ENCODE data around the gene TMEM202. TPM values are rescaled to one million over a fixed set of nuclear protein-coding genes. Genes with fewer than 3 reads are reported as not detected.
"Not testable (repeated sequence)": the region's sequence is repeated elsewhere in the genome, so short reads cannot be mapped to it uniquely, and the experiment has no call there.

TMEM202 gene
- total RNA-seq, 6 experiments from 2014 or later = not detected

DNA sequence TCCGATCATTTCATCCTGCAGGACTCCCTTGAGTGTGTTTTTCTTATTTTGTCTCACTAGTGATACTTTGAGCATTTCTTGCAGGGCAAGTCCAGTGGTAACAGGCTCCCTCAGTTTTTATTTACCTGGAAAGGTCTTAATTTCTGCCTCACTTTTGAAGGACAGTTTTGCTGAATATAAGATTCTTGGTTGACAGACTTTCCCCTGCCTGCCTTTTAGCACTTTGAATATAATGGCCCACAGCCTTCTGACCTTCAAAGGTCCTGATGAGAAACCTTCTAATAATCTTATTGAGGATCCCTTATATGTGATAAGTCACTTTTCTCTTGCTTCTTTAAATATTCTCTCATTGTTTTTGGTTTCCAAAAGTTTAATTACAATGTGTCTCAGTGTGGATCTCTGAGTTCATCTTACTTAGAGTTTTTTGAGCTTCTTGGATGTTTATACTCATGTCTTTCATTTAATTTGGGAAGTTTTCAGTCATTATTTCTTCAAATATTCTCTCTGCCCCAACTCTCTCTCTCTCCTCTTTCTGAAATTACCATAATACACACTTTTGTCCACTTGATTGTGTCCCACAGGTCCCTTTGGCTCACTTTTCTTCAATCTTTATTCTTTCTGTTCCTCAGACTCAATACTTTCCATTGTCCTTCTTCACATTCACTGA is 39.7 kb downstream of the TMEM202 start:
- no peak for DNase-seq
- H3K4me3 Mint-ChIP-seq = no peak overlapping the region
- peaks cover 8% of the 10 kb centered on the region for H3K27me3 Mint-ChIP-seq (ENCODE audit: insufficient read depth)
- H3K27ac Mint-ChIP-seq = no peak overlapping the region
- H3K36me3 Mint-ChIP-seq (ENCODE audit: low read depth) = peaks cover 14% of the 10 kb centered on the region
- H3K4me1 Mint-ChIP-seq (ENCODE audit: low read depth) = no peaks in the 10 kb centered on the region
- TF ChIP-seq, protein P1, sequence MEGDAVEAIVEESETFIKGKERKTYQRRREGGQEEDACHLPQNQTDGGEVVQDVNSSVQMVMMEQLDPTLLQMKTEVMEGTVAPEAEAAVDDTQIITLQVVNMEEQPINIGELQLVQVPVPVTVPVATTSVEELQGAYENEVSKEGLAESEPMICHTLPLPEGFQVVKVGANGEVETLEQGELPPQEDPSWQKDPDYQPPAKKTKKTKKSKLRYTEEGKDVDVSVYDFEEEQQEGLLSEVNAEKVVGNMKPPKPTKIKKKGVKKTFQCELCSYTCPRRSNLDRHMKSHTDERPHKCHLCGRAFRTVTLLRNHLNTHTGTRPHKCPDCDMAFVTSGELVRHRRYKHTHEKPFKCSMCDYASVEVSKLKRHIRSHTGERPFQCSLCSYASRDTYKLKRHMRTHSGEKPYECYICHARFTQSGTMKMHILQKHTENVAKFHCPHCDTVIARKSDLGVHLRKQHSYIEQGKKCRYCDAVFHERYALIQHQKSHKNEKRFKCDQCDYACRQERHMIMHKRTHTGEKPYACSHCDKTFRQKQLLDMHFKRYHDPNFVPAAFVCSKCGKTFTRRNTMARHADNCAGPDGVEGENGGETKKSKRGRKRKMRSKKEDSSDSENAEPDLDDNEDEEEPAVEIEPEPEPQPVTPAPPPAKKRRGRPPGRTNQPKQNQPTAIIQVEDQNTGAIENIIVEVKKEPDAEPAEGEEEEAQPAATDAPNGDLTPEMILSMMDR (IDR thresholded peaks at IDR 0.05) = no peak
- peaks cover 23% of the 10 kb centered on the region for H3K9me3 Mint-ChIP-seq

GRCh38 chr15:72442848-72443247 is 44.7 kb downstream of the TMEM202 start:
- H3K27me3 Mint-ChIP-seq (ENCODE audit: insufficient read depth); H3K9me3 Mint-ChIP-seq; H3K27ac Mint-ChIP-seq; H3K36me3 Mint-ChIP-seq (ENCODE audit: low read depth); H3K4me1 Mint-ChIP-seq (ENCODE audit: low read depth); DNase-seq; H3K4me3 Mint-ChIP-seq: not testable (repeated sequence)

DNA sequence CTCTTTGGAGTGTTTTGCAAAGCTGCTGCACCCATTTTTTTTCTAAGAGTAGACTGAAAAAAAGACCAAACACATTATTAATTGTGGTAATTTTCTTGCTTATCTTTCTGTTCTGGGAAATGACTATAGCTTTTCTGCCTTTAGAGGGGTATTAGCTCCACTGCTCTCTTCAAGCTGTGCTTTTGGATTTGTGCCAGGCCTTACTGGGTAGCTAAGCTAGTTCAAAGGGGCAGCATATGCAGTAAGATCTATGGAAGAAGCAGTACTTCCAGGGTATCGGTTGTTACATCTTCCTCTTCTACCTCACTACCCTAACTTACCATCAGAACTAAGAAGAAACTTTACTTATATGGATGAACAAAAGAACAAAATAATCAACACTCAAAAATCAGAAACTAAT is 47.3 kb downstream of the TMEM202 start:
- Mint-ChIP-seq H3K4me1 (ENCODE audit: low read depth) (no peaks in the 10 kb centered on the region), H3K27ac (no peak overlapping the region), H3K27me3 (ENCODE audit: insufficient read depth) (peaks cover 5% of the 10 kb centered on the region), H3K36me3 (ENCODE audit: low read depth) (no peaks in the 10 kb centered on the region), H3K4me3 (no peak overlapping the region), H3K9me3 (no peaks in the 10 kb centered on the region)
- TF ChIP-seq, protein P1 (IDR thresholded peaks at IDR 0.05) = no peak
- DNase-seq = no peak

- DNase-seq = no peak
- no peaks in the 10 kb centered on the region for H3K9me3 Mint-ChIP-seq
- H3K4me1 Mint-ChIP-seq (ENCODE audit: low read depth) = no peaks in the 10 kb centered on the region
- H3K27ac Mint-ChIP-seq = no peak overlapping the region
- TF ChIP-seq, protein P1 (IDR thresholded peaks at IDR 0.05) = no peak
- H3K4me3 Mint-ChIP-seq = peak overlapping the region; percentile 25; the same call in 1 of the 2 replicates
- H3K36me3 Mint-ChIP-seq (ENCODE audit: low read depth) = no peaks in the 10 kb centered on the region
- peaks cover 3% of the 10 kb centered on the region; the same call in 1 of the 2 replicates for H3K27me3 Mint-ChIP-seq (ENCODE audit: insufficient read depth)
Measured at GRCh38 chr15:72450805-72451204, 52.7 kb downstream of the TMEM202 start.

GRCh38 chr15:72451224-72451623 is 53.1 kb downstream of the TMEM202 start:
- no peaks in the 10 kb centered on the region for H3K4me1 Mint-ChIP-seq (ENCODE audit: low read depth)
- TF ChIP-seq, protein P1 (IDR thresholded peaks at IDR 0.05) = no peak
- H3K27me3 Mint-ChIP-seq (ENCODE audit: insufficient read depth) = peaks cover 3% of the 10 kb centered on the region; the same call in 1 of the 2 replicates
- H3K36me3 Mint-ChIP-seq (ENCODE audit: low read depth) = no peaks in the 10 kb centered on the region
- DNase-seq = no peak
- no peak overlapping the region for H3K27ac Mint-ChIP-seq
- H3K9me3 Mint-ChIP-seq = no peaks in the 10 kb centered on the region
- peak overlapping the region; percentile 47; the same call in 1 of the 2 replicates for H3K4me3 Mint-ChIP-seq

GRCh38 chr15:72456684-72457083 is 58.6 kb downstream of the TMEM202 start:
- no peaks in the 10 kb centered on the region for H3K36me3 Mint-ChIP-seq (ENCODE audit: low read depth)
- H3K4me3 Mint-ChIP-seq = no peak overlapping the region

More at GRCh38 chr15:72456684-72457083, 58.6 kb downstream of the TMEM202 start:
- no peak for DNase-seq
- H3K9me3 Mint-ChIP-seq = no peaks in the 10 kb centered on the region
- no peak overlapping the region for H3K27ac Mint-ChIP-seq
- H3K4me1 Mint-ChIP-seq (ENCODE audit: low read depth) = peaks cover 3% of the 10 kb centered on the region
- TF ChIP-seq, protein P1 (IDR thresholded peaks at IDR 0.05) = no peak
- H3K27me3 Mint-ChIP-seq (ENCODE audit: insufficient read depth) = no peaks in the 10 kb centered on the region

Other genes with a start within 250 kb of the TMEM202 start
- gene GRAMD2A, start 200.5 kb upstream of the TMEM202 start, total RNA-seq (2021; fragmentation: NEBNext Ultra II Directional; extraction: Animal tissue kit (Norgen Biotek cat#: 25700)) = under 1 TPM in 1 of 6 experiments, not detected in 5; 0.14 TPM
- 1,000 to 10,000 TPM; 2,533 to 2,832 (median 2,656) TPM for gene PKM, start 167.1 kb upstream of the TMEM202 start, total RNA-seq (2021; fragmentation: NEBNext Ultra II Directional; extraction: Animal tissue kit (Norgen Biotek cat#: 25700))
- gene PARP6, start 125.8 kb upstream of the TMEM202 start, total RNA-seq (2021; fragmentation: NEBNext Ultra II Directional; extraction: Animal tissue kit (Norgen Biotek cat#: 25700)) = 10 to 100 TPM; 21.6 to 27.8 (median 24.6) TPM
- under 1 TPM in 4 of 6 experiments, not detected in 2; 0.11 to 0.14 (median 0.12) TPM for gene CELF6, start 78.1 kb upstream of the TMEM202 start, total RNA-seq (2021; fragmentation: NEBNext Ultra II Directional; extraction: Animal tissue kit (Norgen Biotek cat#: 25700))
- gene HEXA, start 22.3 kb upstream of the TMEM202 start, total RNA-seq (2021; fragmentation: NEBNext Ultra II Directional; extraction: Animal tissue kit (Norgen Biotek cat#: 25700)) = 10 to 100 TPM; 83.3 to 98.0 (median 88.3) TPM
- gene ARIH1, start 76.0 kb downstream of the TMEM202 start, total RNA-seq (2021; fragmentation: NEBNext Ultra II Directional; extraction: Animal tissue kit (Norgen Biotek cat#: 25700)) = 100 to 1,000 TPM; 138 to 171 (median 159) TPM

All from HFFc6 (cell line).